K562 (cell line): Measurements from ENCODE around the gene RNU1-2. TPM values are rescaled to one million over a fixed set of nuclear protein-coding genes. Genes with fewer than 3 reads are reported as not detected.
A peak's percentile ranks its signal among the peaks of the same experiment; 100 is the strongest.

Experiments
- CBX1 ChIP-seq: sonication (generic); IDR thresholded peaks from 2 replicates; pipeline ENCODE4 v1.6.1; 2016; ENCODE audit warnings: antibody characterized with exemption, low read depth, mild to moderate bottlenecking
- CSDE1 ChIP-seq, 2 experiments: fragments of 450-650 bp; IDR thresholded peaks; 2 replicates each; pipeline ENCODE4 v1.6.1; 2016; ENCODE audit warnings: mild to moderate bottlenecking in 1 of 2
- ETV1 ChIP-seq: fragments of 450-650 bp; conservative IDR thresholded peaks from 2 replicates; pipeline ENCODE4 v1.6.1; 2016; ENCODE audit warnings: missing genetic modification characterization, control low read depth, low read depth, missing compliant biosample characterization
- HMG20A ChIP-seq: fragments of 450-650 bp; formaldehyde crosslinking; conservative IDR thresholded peaks from 2 replicates; pipeline ENCODE4 v1.4.0; 2020; ENCODE audit warnings: mild to moderate bottlenecking, mixed read lengths
- NFXL1 ChIP-seq: fragments of 450-650 bp; formaldehyde crosslinking; IDR thresholded peaks from 2 replicates; pipeline ENCODE4 v1.4.0; 2021; ENCODE audit warnings: mild to moderate bottlenecking
- PHB ChIP-seq: fragments of 250-450 bp; sonication (Bioruptor Pico); IDR thresholded peaks from 2 replicates; pipeline ENCODE4 v1.5.0; 2021
- POLR3A ChIP-seq: IDR thresholded peaks from 2 replicates; pipeline ENCODE4 v1.6.1; 2011; ENCODE audit warnings: borderline replicate concordance, mild to moderate bottlenecking, moderate library complexity; ENCODE audit not compliant: insufficient read length, insufficient read depth; ENCODE audit errors: extremely low read depth
- SOX6 ChIP-seq: fragments of 450-650 bp; IDR thresholded peaks from 2 replicates; pipeline ENCODE4 v1.6.1; 2014; ENCODE audit warnings: mild to moderate bottlenecking
- SPI1 ChIP-seq: IDR thresholded peaks from 2 replicates; pipeline ENCODE4 v1.6.1; 2011; ENCODE audit warnings: low read depth, low read length, control low read depth, borderline replicate concordance
- SRSF9 ChIP-seq: fragments of 200-400 bp; formaldehyde crosslinking; IDR thresholded peaks from 2 replicates; pipeline ENCODE4 v1.6.1; 2017; ENCODE audit warnings: low read depth, low read length, borderline replicate concordance
- polyA plus RNA-seq, 8 experiments: library from polyadenylated mRNA; depleted of rRNA in 4 of 8; stranded (reverse) in 5 of 8; unstranded in 3 of 8; fragments of >200 nt; fragmentation: Nextera tagmentation in 2 of 8; fragmentation: Illumina TruSeq in 1 of 8; extraction: Ambion mirVana in 2 of 8; extraction: Trizol in 1 of 8; gene quantifications; 2 replicates each; pipeline versions ENCODE4 v1.2.1 to v1.2.3, GENCODE V29; 2011 to 2014; ENCODE audit warnings: inconsistent platforms in 1 of 8, missing spikeins in 1 of 8
- total RNA-seq, 7 experiments: library from RNA; depleted of rRNA in 6 of 7; stranded (reverse); fragments of >200 nt in 6 of 7; fragmentation: Illumina TruSeq in 2 of 7; extraction: Trizol in 2 of 7; gene quantifications; 2 replicates each; pipeline versions ENCODE4 v1.2.1 to v1.2.3, GENCODE V29; 2011 to 2021; ENCODE audit warnings: low replicate concordance in 1 of 7
- TF ChIP-seq, protein P1 (sequence below): sonication (generic); formaldehyde crosslinking; IDR thresholded peaks from 2 replicates; pipeline ENCODE4 v1.8.1; 2023; ENCODE audit warnings: mild to moderate bottlenecking, missing genetic modification reagents
- TF ChIP-seq, protein P2 (sequence below): fragments of 250-450 bp; sonication (Bioruptor Pico); IDR thresholded peaks from 2 replicates; pipeline ENCODE4 v1.8.0; 2022; ENCODE audit warnings: inconsistent platforms, mild to moderate bottlenecking, moderate library complexity, borderline replicate concordance
- TF ChIP-seq, protein P3 (sequence below), 2 experiments: IDR thresholded peaks; 2 replicates each; pipeline ENCODE4 v1.6.1; 2011; ENCODE audit warnings: borderline replicate concordance in 1 of 2, control low read depth in 1 of 2, low read depth in 1 of 2, low read length in 1 of 2, mild to moderate bottlenecking in 1 of 2, mixed read lengths in 1 of 2, moderate library complexity in 1 of 2; ENCODE audit not compliant: insufficient read depth in 1 of 2, insufficient read length in 1 of 2, poor library complexity in 1 of 2, severe bottlenecking in 1 of 2; ENCODE audit errors: extremely low read depth in 1 of 2
- TF ChIP-seq, protein P4 (sequence below), 2 experiments: fragments of 450-650 bp; IDR thresholded peaks; 2 replicates each; pipeline ENCODE4 v1.6.1; 2018; ENCODE audit warnings: mild to moderate bottlenecking in 2 of 2, low read depth in 1 of 2; ENCODE audit not compliant: partially characterized antibody in 2 of 2

Gene RNU1-2
- total and polyA plus RNA-seq, 9 of the 15 experiments (the other 6 are each of a cell fraction or from before 2014, with no cell fraction given) = under 0.01 to 32,823 (median 2,538) TPM; not detected in 4

DNA sequence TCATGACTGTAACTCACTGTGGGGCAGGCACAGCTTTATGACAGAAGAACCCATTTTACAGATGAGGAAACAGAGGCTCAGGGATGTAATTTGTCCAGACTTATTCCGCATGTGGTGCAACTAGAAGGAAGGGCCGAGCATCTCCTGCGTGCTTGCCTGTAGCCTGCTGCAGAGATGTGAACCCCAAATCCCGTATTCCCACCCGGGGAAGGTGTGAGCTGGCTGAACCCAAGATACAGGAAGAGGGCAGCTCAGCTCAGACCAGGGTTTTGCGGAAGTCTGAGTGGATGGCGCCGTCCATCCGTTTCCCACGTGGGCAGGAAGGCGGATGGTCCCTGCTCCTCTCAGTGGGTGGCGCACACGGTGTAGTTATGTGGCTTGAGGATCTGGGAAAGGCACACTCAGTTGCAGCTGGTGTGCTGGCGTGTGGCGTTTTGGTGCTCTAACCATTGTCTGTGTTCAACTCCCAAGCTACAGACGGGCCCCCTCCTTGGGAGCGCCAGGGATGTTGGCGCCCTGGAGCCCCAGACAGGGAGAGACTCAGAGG is 27.2 kb downstream of the RNU1-2 start (continued):
- TF ChIP-seq POLR3A (no peak), CSDE1 (IDR thresholded peaks at IDR 0.05) (no peak), SPI1 (peak; percentile 75; the same call in 1 of the 2 replicates), PHB (CRISPR knock-in tag) (no peak), NFXL1 (no peak), SRSF9 (no peak), CBX1 (peak; percentile 94), HMG20A (no peak), SOX6 (no peak), ETV1 (peak; percentile 37; the same call in 1 of the 2 replicates)
- TF ChIP-seq, protein P1, sequence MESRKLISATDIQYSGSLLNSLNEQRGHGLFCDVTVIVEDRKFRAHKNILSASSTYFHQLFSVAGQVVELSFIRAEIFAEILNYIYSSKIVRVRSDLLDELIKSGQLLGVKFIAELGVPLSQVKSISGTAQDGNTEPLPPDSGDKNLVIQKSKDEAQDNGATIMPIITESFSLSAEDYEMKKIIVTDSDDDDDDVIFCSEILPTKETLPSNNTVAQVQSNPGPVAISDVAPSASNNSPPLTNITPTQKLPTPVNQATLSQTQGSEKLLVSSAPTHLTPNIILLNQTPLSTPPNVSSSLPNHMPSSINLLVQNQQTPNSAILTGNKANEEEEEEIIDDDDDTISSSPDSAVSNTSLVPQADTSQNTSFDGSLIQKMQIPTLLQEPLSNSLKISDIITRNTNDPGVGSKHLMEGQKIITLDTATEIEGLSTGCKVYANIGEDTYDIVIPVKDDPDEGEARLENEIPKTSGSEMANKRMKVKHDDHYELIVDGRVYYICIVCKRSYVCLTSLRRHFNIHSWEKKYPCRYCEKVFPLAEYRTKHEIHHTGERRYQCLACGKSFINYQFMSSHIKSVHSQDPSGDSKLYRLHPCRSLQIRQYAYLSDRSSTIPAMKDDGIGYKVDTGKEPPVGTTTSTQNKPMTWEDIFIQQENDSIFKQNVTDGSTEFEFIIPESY (CRISPR knock-in tag) = 0 out of 2 replicates have a peak, but pooled peaks have one; percentile 59
- TF ChIP-seq, protein P2, sequence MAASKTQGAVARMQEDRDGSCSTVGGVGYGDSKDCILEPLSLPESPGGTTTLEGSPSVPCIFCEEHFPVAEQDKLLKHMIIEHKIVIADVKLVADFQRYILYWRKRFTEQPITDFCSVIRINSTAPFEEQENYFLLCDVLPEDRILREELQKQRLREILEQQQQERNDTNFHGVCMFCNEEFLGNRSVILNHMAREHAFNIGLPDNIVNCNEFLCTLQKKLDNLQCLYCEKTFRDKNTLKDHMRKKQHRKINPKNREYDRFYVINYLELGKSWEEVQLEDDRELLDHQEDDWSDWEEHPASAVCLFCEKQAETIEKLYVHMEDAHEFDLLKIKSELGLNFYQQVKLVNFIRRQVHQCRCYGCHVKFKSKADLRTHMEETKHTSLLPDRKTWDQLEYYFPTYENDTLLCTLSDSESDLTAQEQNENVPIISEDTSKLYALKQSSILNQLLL (CRISPR knock-in tag) = no peak
- TF ChIP-seq, protein P3, sequence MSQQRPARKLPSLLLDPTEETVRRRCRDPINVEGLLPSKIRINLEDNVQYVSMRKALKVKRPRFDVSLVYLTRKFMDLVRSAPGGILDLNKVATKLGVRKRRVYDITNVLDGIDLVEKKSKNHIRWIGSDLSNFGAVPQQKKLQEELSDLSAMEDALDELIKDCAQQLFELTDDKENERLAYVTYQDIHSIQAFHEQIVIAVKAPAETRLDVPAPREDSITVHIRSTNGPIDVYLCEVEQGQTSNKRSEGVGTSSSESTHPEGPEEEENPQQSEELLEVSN (IDR thresholded peaks at IDR 0.05; ENCODE audit: borderline replicate concordance in 1 of 2, extremely low read depth in 1 of 2, insufficient read depth in 1 of 2, insufficient read length in 1 of 2, low read depth in 1 of 2, low read length in 1 of 2, poor library complexity in 1 of 2, severe bottlenecking in 1 of 2) = peak in 1 of 2 experiments; percentile 29
- TF ChIP-seq, protein P4, sequence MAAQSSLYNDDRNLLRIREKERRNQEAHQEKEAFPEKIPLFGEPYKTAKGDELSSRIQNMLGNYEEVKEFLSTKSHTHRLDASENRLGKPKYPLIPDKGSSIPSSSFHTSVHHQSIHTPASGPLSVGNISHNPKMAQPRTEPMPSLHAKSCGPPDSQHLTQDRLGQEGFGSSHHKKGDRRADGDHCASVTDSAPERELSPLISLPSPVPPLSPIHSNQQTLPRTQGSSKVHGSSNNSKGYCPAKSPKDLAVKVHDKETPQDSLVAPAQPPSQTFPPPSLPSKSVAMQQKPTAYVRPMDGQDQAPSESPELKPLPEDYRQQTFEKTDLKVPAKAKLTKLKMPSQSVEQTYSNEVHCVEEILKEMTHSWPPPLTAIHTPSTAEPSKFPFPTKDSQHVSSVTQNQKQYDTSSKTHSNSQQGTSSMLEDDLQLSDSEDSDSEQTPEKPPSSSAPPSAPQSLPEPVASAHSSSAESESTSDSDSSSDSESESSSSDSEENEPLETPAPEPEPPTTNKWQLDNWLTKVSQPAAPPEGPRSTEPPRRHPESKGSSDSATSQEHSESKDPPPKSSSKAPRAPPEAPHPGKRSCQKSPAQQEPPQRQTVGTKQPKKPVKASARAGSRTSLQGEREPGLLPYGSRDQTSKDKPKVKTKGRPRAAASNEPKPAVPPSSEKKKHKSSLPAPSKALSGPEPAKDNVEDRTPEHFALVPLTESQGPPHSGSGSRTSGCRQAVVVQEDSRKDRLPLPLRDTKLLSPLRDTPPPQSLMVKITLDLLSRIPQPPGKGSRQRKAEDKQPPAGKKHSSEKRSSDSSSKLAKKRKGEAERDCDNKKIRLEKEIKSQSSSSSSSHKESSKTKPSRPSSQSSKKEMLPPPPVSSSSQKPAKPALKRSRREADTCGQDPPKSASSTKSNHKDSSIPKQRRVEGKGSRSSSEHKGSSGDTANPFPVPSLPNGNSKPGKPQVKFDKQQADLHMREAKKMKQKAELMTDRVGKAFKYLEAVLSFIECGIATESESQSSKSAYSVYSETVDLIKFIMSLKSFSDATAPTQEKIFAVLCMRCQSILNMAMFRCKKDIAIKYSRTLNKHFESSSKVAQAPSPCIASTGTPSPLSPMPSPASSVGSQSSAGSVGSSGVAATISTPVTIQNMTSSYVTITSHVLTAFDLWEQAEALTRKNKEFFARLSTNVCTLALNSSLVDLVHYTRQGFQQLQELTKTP (IDR thresholded peaks at IDR 0.05; ENCODE audit: low read depth in 1 of 2, partially characterized antibody in 2 of 2) = no peak
